ENCODE measurements around the gene MPND.

MPND gene

GRCh38 chr19:4376671-4376990 lies 33.3 kb downstream of the MPND start:
- no peak for DNase-seq (ENCODE audit: low read depth)
- H3K4me3 ChIP-seq (ENCODE audit: low read depth, low read length): no peak overlapping the region
- TF ChIP-seq CTCF (conservative IDR thresholded peaks at IDR 0.05; ENCODE audit: low read depth, low read length): no peak

GRCh38 chr19:4376991-4377781 lies 33.8 kb downstream of the MPND start:
- DNase-seq (ENCODE audit: low read depth): no peak
- no peak for TF ChIP-seq CTCF (conservative IDR thresholded peaks at IDR 0.05; ENCODE audit: low read depth, low read length)
- no peak overlapping the region for H3K4me3 ChIP-seq (ENCODE audit: low read depth, low read length)

GRCh38 chr19:4378886-4379285 lies 35.5 kb downstream of the MPND start:
- TF ChIP-seq CTCF (conservative IDR thresholded peaks at IDR 0.05; ENCODE audit: low read depth, low read length): no peak
- DNase-seq (ENCODE audit: low read depth): no peak
- no peak overlapping the region for H3K4me3 ChIP-seq (ENCODE audit: low read depth, low read length)

GRCh38 chr19:4379383-4380253 lies 36.3 kb downstream of the MPND start:
- no peak for TF ChIP-seq CTCF (conservative IDR thresholded peaks at IDR 0.05; ENCODE audit: low read depth, low read length)
- peak; percentile 50 for DNase-seq (ENCODE audit: low read depth)
- no peak overlapping the region for H3K4me3 ChIP-seq (ENCODE audit: low read depth, low read length)

- no peak for DNase-seq (ENCODE audit: low read depth)
- no peak overlapping the region for H3K4me3 ChIP-seq (ENCODE audit: low read depth, low read length)
- TF ChIP-seq CTCF (conservative IDR thresholded peaks at IDR 0.05; ENCODE audit: low read depth, low read length): no peak
Measured at GRCh38 chr19:4380254-4380727, 36.9 kb downstream of the MPND start.

GRCh38 chr19:4385291-4386040 lies 42.1 kb downstream of the MPND start:
- H3K4me3 ChIP-seq (ENCODE audit: low read depth, low read length): no peak overlapping the region
- DNase-seq (ENCODE audit: low read depth): no peak
- TF ChIP-seq CTCF (conservative IDR thresholded peaks at IDR 0.05; ENCODE audit: low read depth, low read length): no peak

Data from choroid plexus epithelial cell (primary cell).